Natural killer cell (primary cell): ENCODE results near the gene NEMP2. TPM values are rescaled to one million over a fixed set of nuclear protein-coding genes. Genes with fewer than 3 reads are reported as not detected.

Experiments
- ATAC-seq, 3 donors: fragments of 150-1000 bp in 2 of 3; fragments of 200-7000 bp in 1 of 3; cut with Tn5 transposase; 1 replicate in 1 of 3; 2 replicates in 2 of 3; pipeline ENCODE4 v1.10.0; 2021; ENCODE audit warnings: mild to moderate bottlenecking in 2 of 3, moderate library complexity in 2 of 3
- DNase-seq, 2 donors: peaks; one replicate each; pipeline versions ENCODE4 v3.0.0 to v3.0.0-alpha.2; 2013 to 2021; ENCODE audit warnings: mixed read lengths in 1 of 2
- H3K27ac ChIP-seq: one replicate; pipeline ENCODE4 v1.5.1; 2013; ENCODE audit warnings: mild to moderate bottlenecking, low read length
- H3K27me3 ChIP-seq: one replicate; pipeline ENCODE4 v1.6.1; 2013; ENCODE audit warnings: low read length; ENCODE audit not compliant: control insufficient read depth, insufficient read depth
- H3K36me3 ChIP-seq: one replicate; pipeline ENCODE4 v1.6.1; 2013; ENCODE audit warnings: low read length; ENCODE audit not compliant: control insufficient read depth, insufficient read depth
- H3K4me1 ChIP-seq: one replicate; pipeline ENCODE4 v1.6.1; 2013; ENCODE audit warnings: low read length; ENCODE audit not compliant: control insufficient read depth, insufficient read depth
- H3K4me3 ChIP-seq: one replicate; pipeline ENCODE4 v1.5.1; 2013; ENCODE audit warnings: low read length
- H3K9me3 ChIP-seq: one replicate; pipeline ENCODE4 v1.6.1; 2013; ENCODE audit warnings: low read length; ENCODE audit not compliant: control insufficient read depth, insufficient read depth
- H3K27ac Mint-ChIP-seq, 2 donors: one replicate each; pipeline ENCODE4 v1.8.0; 2022; ENCODE audit warnings: mild to moderate bottlenecking in 2 of 2, mixed read lengths in 2 of 2, moderate library complexity in 1 of 2
- H3K27me3 Mint-ChIP-seq, 2 donors: one replicate each; pipeline ENCODE4 v1.8.0; 2022; ENCODE audit warnings: low read depth in 2 of 2, mixed read lengths in 2 of 2
- H3K36me3 Mint-ChIP-seq: one replicate; pipeline ENCODE4 v1.8.0; 2022; ENCODE audit warnings: mixed read lengths
- H3K4me1 Mint-ChIP-seq, 2 donors: one replicate each; pipeline ENCODE4 v1.8.0; 2022; ENCODE audit warnings: mixed read lengths in 2 of 2
- H3K4me3 Mint-ChIP-seq: one replicate; pipeline ENCODE4 v1.8.0; 2022; ENCODE audit warnings: mild to moderate bottlenecking, moderate library complexity, mixed read lengths
- H3K9me3 Mint-ChIP-seq, 2 donors: one replicate each; pipeline ENCODE4 v1.8.0; 2022; ENCODE audit warnings: mixed read lengths in 2 of 2
- WGBS: methylation state at CpG from one replicate; pipeline ENCODE4 v1.1.7; 2013; ENCODE audit warnings: missing lambda C conversion rate; ENCODE audit not compliant: insufficient coverage; 5-methylcytosine and 5-hydroxymethylcytosine counted together
- intact Hi-C: fragments of 100-400 bp; cut with micrococcal nuclease; formaldehyde crosslinking; loops from one replicate; pipeline ENCODE4 v1.14.2; 2022
- total RNA-seq, 4 donors: library from RNA; stranded (reverse); fragments of 120-200 nt in 1 of 4; gene quantifications; one replicate each; pipeline versions ENCODE4 v1.2.3 to v1.2.4, GENCODE V29; 2013 to 2022
- TF ChIP-seq, protein P1 (sequence below): fragments of 200-600 bp; IDR thresholded peaks from one replicate; pipeline ENCODE4 v1.8.0; 2022; ENCODE audit warnings: antibody characterized with exemption

NEMP2 gene
- total RNA-seq, 3 donors from 2014 or later (not counting 1 experiment from before 2014, with no cell fraction given) = 17.2 to 21.0 (median 18.3) TPM

- Mint-ChIP-seq H3K4me3 (peak overlapping the region; percentile 84), H3K4me1 (peaks cover 38 to 39% of the 10 kb centered on the region in 2 donors), H3K27me3 (no peaks in the 10 kb centered on the region), H3K36me3 (peaks cover 23% of the 10 kb centered on the region), H3K27ac (peak overlapping the region; percentile 98 to 99), H3K9me3 (peaks cover 3 to 10% of the 10 kb centered on the region in 2 donors)
- intact Hi-C loops = loop anchor here (2.0 to 10.0 kb wide), 4 partner anchors 114 to 750 kb away; partner anchors contain the start of genes GLS, NAB1, ORMDL1 and PMS1
- Histone ChIP-seq H3K36me3 (no peaks in the 10 kb centered on the region), H3K4me1 (peaks cover 18% of the 10 kb centered on the region), H3K9me3 (peaks cover under 1% of the 10 kb centered on the region), H3K27ac (peak overlapping the region; percentile 93), H3K4me3 (peak overlapping the region; percentile 74), H3K27me3 (no peaks in the 10 kb centered on the region)
- no peak for ATAC-seq
- WGBS = 6% methylated on average over 6 of the region's 7 CpGs
- TF ChIP-seq, protein P1, sequence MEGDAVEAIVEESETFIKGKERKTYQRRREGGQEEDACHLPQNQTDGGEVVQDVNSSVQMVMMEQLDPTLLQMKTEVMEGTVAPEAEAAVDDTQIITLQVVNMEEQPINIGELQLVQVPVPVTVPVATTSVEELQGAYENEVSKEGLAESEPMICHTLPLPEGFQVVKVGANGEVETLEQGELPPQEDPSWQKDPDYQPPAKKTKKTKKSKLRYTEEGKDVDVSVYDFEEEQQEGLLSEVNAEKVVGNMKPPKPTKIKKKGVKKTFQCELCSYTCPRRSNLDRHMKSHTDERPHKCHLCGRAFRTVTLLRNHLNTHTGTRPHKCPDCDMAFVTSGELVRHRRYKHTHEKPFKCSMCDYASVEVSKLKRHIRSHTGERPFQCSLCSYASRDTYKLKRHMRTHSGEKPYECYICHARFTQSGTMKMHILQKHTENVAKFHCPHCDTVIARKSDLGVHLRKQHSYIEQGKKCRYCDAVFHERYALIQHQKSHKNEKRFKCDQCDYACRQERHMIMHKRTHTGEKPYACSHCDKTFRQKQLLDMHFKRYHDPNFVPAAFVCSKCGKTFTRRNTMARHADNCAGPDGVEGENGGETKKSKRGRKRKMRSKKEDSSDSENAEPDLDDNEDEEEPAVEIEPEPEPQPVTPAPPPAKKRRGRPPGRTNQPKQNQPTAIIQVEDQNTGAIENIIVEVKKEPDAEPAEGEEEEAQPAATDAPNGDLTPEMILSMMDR = no peak
- no peak for DNase-seq
These were observed 558 bp upstream of the NEMP2 start for GRCh38 chr2:190535121-190535439.

GRCh38 chr2:190533968-190534309, 583 bp downstream of the NEMP2 start:
- TF ChIP-seq, protein P1 = no peak
- peaks cover 18% of the 10 kb centered on the region for H3K4me1 ChIP-seq
- Mint-ChIP-seq H3K27ac (peak overlapping the region; percentile 98 to 99), H3K36me3 (peaks cover 11% of the 10 kb centered on the region), H3K9me3 (peaks cover 2 to 6% of the 10 kb centered on the region in 2 donors), H3K4me3 (peak overlapping the region; percentile 97), H3K4me1 (peaks cover 50% of the 10 kb centered on the region in 2 donors), H3K27me3 (no peaks in the 10 kb centered on the region)
- H3K4me3 ChIP-seq = peak overlapping the region; percentile 74
- peak overlapping the region; percentile 93 for H3K27ac ChIP-seq
- ATAC-seq (peak in 2 of 3 donors; percentile 25 to 27), DNase-seq (peak; percentile 30 to 83)
- 1% methylated on average over 13 of the region's 13 CpGs for WGBS
- no peaks in the 10 kb centered on the region for H3K36me3 ChIP-seq
- H3K9me3 ChIP-seq = no peaks in the 10 kb centered on the region
- intact Hi-C loops = loop anchor here (1.0 to 10.0 kb wide), 6 partner anchors 18 to 749 kb away; partner anchors contain the start of genes GLS, NAB1, ORMDL1 and PMS1
- H3K27me3 ChIP-seq = no peaks in the 10 kb centered on the region

DNA sequence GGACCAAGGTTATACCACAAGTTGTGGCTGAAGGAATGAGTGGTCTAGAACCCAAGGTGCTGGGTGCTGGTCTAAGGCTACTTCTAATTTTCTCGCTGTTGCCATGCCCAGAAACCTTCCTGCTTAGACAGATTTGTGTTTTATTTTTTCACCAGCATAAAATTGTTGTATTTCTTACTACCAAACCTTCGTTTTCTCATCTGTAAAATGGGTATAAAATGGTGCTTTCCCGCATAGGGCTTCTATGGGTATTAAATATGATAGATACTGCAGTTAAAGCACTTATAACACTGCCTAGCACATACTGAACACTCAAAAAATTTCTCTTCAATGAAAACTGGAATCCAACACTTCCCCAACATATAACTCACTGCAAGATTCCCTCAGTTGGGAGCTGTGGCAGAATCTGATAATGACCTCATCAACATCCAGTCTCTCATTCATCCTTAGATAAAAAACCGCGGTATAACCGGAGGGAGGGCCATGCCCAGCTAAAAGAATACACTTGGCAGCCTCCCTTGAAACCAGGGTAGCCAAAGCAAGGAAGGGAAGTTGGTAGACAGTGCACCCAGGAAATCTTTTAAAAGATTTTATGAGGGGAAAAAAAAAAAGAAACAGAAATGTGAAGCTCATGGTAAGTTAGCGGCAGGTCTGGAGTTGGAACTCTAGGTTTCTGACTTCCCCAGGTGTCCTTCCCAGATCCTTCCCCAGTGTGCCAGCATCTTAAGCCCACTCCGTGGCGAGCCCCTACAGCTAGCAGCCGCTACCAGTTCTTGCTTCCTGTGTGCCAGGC, 1.2 kb downstream of the NEMP2 start:
- H3K27ac ChIP-seq = peak overlapping the region; percentile 93
- H3K4me1 Mint-ChIP-seq = peaks cover 52 to 55% of the 10 kb centered on the region in 2 donors
- H3K27ac Mint-ChIP-seq = peak overlapping the region; percentile 98 to 99
- H3K36me3 Mint-ChIP-seq = peaks cover 9% of the 10 kb centered on the region
- no peaks in the 10 kb centered on the region for H3K27me3 Mint-ChIP-seq
- H3K9me3 Mint-ChIP-seq = no peaks in the 10 kb centered on the region
- no peaks in the 10 kb centered on the region for H3K36me3 ChIP-seq
- TF ChIP-seq, protein P1 = no peak
- peak in 1 of 3 donors; percentile 26 for ATAC-seq
- WGBS = 20% methylated on average over 6 of the region's 10 CpGs
- no peaks in the 10 kb centered on the region for H3K9me3 ChIP-seq
- peak overlapping the region; percentile 97 for H3K4me3 Mint-ChIP-seq
- H3K4me1 ChIP-seq = peaks cover 18% of the 10 kb centered on the region
- peak overlapping the region; percentile 74 for H3K4me3 ChIP-seq
- no peak for DNase-seq
- intact Hi-C loops = loop anchor here (5.0 to 10.0 kb wide), 3 partner anchors 164 to 749 kb away; partner anchors contain the start of genes GLS, ORMDL1 and PMS1
- H3K27me3 ChIP-seq = no peaks in the 10 kb centered on the region
